Smooth muscle cell (in vitro differentiated cells): ENCODE data around the gene RUSC1. TPM values are rescaled to one million over a fixed set of nuclear protein-coding genes. Genes with fewer than 3 reads are reported as not detected.

ENCODE experiments used
- DNase-seq: peaks from one replicate; lab custom pipeline; 2025; ENCODE audit not compliant: unreplicated experiment; lab: John Stamatoyannopoulos, UW
- H2AFZ ChIP-seq: fragments of 200-600 bp; sonication (generic); 2 replicates; pipeline ENCODE4 v1.6.0; 2016; ENCODE audit warnings: antibody characterized with exemption, low read depth, mild to moderate bottlenecking
- H3F3A ChIP-seq: fragments of 200-600 bp; sonication (generic); 2 replicates; pipeline ENCODE4 v1.6.0; 2017; ENCODE audit warnings: antibody characterized with exemption, low read depth
- H3K27ac ChIP-seq: fragments of 200-600 bp; sonication (generic); 2 replicates; pipeline ENCODE4 v1.5.1; 2016; ENCODE audit warnings: low read depth, mild to moderate bottlenecking
- H3K27me3 ChIP-seq: fragments of 200-600 bp; sonication (generic); 2 replicates; pipeline ENCODE4 v1.6.1; 2016; ENCODE audit warnings: low read depth, mild to moderate bottlenecking
- H3K36me3 ChIP-seq: fragments of 200-600 bp; sonication (generic); 2 replicates; pipeline ENCODE4 v1.5.1; 2016; ENCODE audit warnings: low read depth
- H3K4me1 ChIP-seq: fragments of 200-600 bp; sonication (generic); 2 replicates; pipeline ENCODE4 v1.5.1; 2016; ENCODE audit warnings: low read depth
- H3K4me2 ChIP-seq: fragments of 200-600 bp; sonication (generic); 2 replicates; pipeline ENCODE4 v1.6.0; 2016; ENCODE audit warnings: mild to moderate bottlenecking
- H3K4me3 ChIP-seq: fragments of 200-600 bp; sonication (generic); 2 replicates; pipeline ENCODE4 v1.5.1; 2016; ENCODE audit warnings: mild to moderate bottlenecking
- H3K79me2 ChIP-seq: fragments of 200-600 bp; sonication (generic); 2 replicates; pipeline ENCODE4 v1.6.0; 2016; ENCODE audit warnings: low read depth, mild to moderate bottlenecking
- H3K9ac ChIP-seq: fragments of 200-600 bp; sonication (generic); 2 replicates; pipeline ENCODE4 v1.6.0; 2016; ENCODE audit warnings: low read depth
- H3K9me3 ChIP-seq: fragments of 200-600 bp; sonication (generic); replicated peaks from 2 replicates; pipeline ENCODE4 v1.5.1; 2016; ENCODE audit warnings: low read depth
- H4K20me1 ChIP-seq: fragments of 200-600 bp; sonication (generic); 2 replicates; pipeline ENCODE4 v1.6.0; 2016; ENCODE audit warnings: low read depth
- WGBS: methylation state at CpG from one replicate; pipeline ENCODE4 v1.1.7; 2016; ENCODE audit warnings: low lambda C conversion rate; 5-methylcytosine and 5-hydroxymethylcytosine counted together
- polyA plus RNA-seq: library from polyadenylated mRNA; unstranded; fragments of >200 nt; fragmentation: Nextera tagmentation; extraction: Ambion mirVana; gene quantifications from 2 replicates; pipeline ENCODE4 v1.2.1, GENCODE V29; 2016
- total RNA-seq: library from RNA; depleted of rRNA; stranded (reverse); fragments of >200 nt; gene quantifications from 2 replicates; pipeline ENCODE4 v1.2.3, GENCODE V29; 2014
- TF ChIP-seq, protein P1 (sequence below): fragments of 200-600 bp; sonication (generic); IDR thresholded peaks from 2 replicates; pipeline ENCODE4 v1.5.1; 2017; ENCODE audit warnings: borderline replicate concordance, mild to moderate bottlenecking, antibody characterized with exemption; ENCODE audit not compliant: insufficient read depth, poor library complexity, severe bottlenecking

Gene RUSC1
- total and polyA plus RNA-seq, 2 experiments from 2014 or later = 28.7 to 33.2 TPM

DNA sequence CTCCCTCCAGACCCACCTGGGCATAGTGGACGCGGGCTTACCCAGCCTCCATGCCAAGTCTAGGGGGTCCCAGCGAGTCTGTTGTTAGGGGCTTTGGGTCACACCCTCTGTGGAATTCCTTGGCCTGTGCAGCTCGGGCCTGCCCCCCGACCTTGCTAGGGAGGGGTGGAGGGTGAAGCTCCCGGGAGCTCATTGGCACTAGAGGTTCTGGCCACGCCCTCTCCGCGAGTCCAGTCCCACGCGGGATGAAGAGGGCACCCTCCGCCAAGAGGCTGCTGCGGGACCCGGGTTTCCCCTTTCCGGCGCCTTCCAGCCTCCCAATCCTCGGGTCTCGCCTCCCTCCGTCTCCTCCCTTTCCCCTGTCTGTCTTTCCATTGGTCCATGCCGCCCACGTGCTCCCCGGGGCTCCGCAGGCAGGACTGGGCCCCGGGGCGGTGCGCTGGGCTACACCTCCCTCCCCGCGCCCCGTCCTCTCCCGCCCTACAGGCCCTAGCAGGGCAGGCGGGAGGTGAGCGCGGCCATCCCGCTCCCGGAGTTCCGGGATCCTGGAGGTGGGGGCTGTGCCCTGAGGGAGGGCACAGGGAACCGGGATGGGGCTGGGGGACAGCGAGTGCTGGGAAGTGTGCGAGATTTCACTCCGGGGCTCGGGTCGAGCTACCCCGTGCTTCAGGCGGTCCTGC is 3.5 kb downstream of the RUSC1 start:
- WGBS = 2% methylated on average over 40 of the region's 44 CpGs
- TF ChIP-seq, protein P1, sequence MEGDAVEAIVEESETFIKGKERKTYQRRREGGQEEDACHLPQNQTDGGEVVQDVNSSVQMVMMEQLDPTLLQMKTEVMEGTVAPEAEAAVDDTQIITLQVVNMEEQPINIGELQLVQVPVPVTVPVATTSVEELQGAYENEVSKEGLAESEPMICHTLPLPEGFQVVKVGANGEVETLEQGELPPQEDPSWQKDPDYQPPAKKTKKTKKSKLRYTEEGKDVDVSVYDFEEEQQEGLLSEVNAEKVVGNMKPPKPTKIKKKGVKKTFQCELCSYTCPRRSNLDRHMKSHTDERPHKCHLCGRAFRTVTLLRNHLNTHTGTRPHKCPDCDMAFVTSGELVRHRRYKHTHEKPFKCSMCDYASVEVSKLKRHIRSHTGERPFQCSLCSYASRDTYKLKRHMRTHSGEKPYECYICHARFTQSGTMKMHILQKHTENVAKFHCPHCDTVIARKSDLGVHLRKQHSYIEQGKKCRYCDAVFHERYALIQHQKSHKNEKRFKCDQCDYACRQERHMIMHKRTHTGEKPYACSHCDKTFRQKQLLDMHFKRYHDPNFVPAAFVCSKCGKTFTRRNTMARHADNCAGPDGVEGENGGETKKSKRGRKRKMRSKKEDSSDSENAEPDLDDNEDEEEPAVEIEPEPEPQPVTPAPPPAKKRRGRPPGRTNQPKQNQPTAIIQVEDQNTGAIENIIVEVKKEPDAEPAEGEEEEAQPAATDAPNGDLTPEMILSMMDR = no peak
- Histone ChIP-seq H3K4me3 (peak overlapping the region; percentile 75), H4K20me1 (peaks cover 18% of the 10 kb centered on the region), H3F3A (peaks cover 2% of the 10 kb centered on the region), H3K4me2 (peak overlapping the region; percentile 88), H3K79me2 (no peaks in the 10 kb centered on the region), H3K27me3 (no peaks in the 10 kb centered on the region), H3K4me1 (peaks cover 18% of the 10 kb centered on the region), H3K9ac (peak overlapping the region; percentile 67), H3K27ac (peak overlapping the region; percentile 66), H3K36me3 (no peaks in the 10 kb centered on the region), H3K9me3 (no peaks in the 10 kb centered on the region), H2AFZ (no peak overlapping the region)
- DNase-seq = peak; percentile 90

DNA sequence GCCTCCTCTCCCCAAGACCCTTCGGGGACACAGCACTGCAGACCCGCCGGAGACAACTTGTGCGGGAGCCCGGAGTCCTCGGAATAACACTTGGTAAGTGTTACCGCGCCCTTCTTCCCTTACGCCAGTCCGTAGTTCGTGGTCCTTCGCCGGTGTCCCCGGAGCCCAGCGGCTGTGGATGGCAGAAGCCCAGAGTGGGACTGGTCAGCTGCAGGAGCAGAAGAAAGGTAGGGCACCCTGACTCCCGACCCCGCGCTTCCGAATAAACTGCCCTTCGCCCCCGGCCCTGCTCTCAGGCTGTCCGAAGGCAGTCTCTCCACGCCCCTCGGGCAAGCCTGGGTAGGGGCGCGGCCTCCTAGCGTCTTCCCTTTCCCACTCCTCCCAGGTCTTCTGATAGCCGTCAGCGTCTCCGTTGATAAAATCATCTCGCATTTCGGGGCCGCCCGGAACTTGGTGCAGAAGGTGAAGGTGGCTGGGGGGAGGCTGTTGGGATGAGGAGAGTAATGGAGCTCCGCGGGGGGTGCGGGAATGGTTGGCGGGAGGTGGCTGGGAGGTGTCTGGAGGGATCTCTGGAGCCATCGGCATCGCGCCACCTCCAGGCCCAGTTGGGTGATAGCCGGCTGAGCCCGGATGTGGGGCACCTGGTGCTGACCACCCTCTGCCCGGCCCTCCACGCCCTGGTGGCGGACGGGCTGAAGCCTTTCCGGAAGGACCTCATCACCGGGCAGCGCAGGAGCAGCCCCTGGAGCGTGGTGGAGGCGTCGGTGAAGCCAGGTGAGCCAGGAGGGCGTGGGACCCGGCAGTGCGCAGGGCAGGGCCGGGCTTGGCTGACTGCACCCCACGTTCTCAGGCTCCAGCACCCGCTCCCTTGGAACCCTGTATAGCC is 4.3 kb downstream of the RUSC1 start:
- H3K27ac ChIP-seq = peak overlapping the region; percentile 30
- no peaks in the 10 kb centered on the region for H3K9me3 ChIP-seq
- WGBS = 5% methylated on average over 57 of the region's 59 CpGs
- TF ChIP-seq, protein P1 = peak; percentile 33
- no peaks in the 10 kb centered on the region for H3K36me3 ChIP-seq
- H3K4me2 ChIP-seq = peak overlapping the region; percentile 88
- H3K4me1 ChIP-seq = peaks cover 18% of the 10 kb centered on the region
- no peaks in the 10 kb centered on the region for H3K79me2 ChIP-seq
- no peaks in the 10 kb centered on the region for H3K27me3 ChIP-seq
- H3F3A ChIP-seq = peaks cover 2% of the 10 kb centered on the region
- peaks cover 18% of the 10 kb centered on the region for H4K20me1 ChIP-seq
- peak overlapping the region; percentile 67 for H3K9ac ChIP-seq
- H2AFZ ChIP-seq = no peak overlapping the region
- peak; percentile 52 for DNase-seq
- H3K4me3 ChIP-seq = peak overlapping the region; percentile 75

DNA sequence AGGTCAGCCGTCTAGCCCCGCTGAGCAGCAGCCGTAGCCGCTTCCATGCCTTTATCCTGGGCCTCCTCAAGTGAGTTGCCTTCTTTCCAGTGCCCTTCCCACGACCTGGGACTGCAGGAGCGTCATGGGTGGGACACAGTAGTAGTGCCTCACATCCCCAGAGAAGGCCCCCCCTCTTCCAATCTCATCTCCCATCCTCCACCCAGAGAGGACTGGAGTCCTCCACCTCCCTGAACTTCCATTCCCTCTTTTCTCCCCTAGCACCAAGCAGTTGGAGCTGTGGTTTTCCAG is 4.9 kb downstream of the RUSC1 start:
- TF ChIP-seq, protein P1 = no peak

More for the DNA sequence above, 4.9 kb downstream of the RUSC1 start:
- H3K27ac ChIP-seq = no peak overlapping the region
- H2AFZ ChIP-seq = no peak overlapping the region
- H3K27me3 ChIP-seq = no peaks in the 10 kb centered on the region
- peak overlapping the region; percentile 88 for H3K4me2 ChIP-seq
- peaks cover 18% of the 10 kb centered on the region for H3K4me1 ChIP-seq
- H3K36me3 ChIP-seq = no peaks in the 10 kb centered on the region
- H3K9me3 ChIP-seq = no peaks in the 10 kb centered on the region
- H4K20me1 ChIP-seq = peaks cover 18% of the 10 kb centered on the region
- H3K9ac ChIP-seq = peak overlapping the region; percentile 67
- no peaks in the 10 kb centered on the region for H3K79me2 ChIP-seq
- peak overlapping the region; percentile 75 for H3K4me3 ChIP-seq
- DNase-seq = no peak
- H3F3A ChIP-seq = peaks cover 2% of the 10 kb centered on the region
- 73% methylated on average over 2 of the region's 6 CpGs for WGBS
